ENCODE data around the gene CTNNA1.
"Not testable (repeated sequence)": the region's sequence is repeated elsewhere in the genome, so short reads cannot be mapped to it uniquely, and the experiment has no call there.

Gene CTNNA1

DNA sequence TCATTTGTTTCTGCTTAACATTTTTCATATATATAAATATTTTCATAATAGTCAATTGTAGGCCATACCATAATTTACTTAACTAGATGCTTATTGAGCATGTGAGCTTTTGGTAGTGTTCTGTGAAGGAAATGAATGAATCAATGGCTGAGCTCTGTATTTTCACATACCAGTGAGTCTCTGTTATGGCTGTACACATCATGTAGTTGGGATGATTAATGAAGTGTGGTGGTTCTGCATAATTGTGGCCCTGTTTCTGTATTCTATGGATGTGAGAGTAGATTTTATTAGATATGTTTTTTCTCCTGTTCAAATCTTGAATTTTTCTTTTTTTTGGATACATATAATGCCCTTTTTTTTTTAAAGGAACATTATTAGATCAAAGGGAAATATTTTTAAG is 56.2 kb downstream of the CTNNA1 start:
- DNase-seq (ENCODE audit: low spot score), result no peak

DNA sequence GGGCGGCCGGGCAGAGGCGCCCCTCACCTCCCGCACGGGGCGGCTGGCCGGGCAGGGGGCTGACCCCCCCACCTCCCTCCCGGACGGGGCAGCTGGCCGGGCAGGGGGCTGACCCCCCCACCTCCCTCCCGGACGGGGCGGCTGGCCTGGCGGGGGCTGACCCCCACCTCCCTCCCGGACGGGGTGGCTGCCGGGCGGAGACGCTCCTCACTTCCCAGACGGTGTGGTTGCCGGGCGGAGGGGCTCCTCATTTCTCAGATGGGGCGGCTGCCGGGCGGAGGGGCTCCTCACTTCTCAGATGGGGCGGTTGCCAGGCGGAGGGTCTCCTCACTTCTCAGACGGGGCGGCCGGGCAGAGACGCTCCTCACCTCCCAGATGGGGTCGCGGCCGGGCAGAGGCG is 57.6 kb downstream of the CTNNA1 start:
- not testable (repeated sequence) for DNase-seq (ENCODE audit: low spot score)

DNA sequence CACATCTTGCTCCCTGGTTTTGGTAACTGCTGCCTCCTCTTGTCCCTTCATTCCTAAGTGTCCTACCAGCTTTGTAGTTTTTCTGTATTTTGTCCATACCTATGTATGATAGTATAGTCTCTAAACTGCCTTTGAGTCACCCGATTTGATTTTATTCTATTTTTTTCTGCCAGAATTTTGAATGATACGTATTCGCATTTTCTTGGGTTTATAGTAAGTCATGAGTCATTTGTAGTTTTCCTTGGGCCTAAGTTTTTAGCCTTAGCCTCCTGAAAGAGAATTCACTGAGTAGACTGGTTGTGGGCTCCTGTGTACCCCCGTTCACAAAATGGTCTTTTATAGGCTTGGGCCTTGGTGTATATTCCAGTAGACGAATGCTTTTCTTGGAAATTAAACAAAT is 62.3 kb downstream of the CTNNA1 start:
- no peak for DNase-seq (ENCODE audit: low spot score)

DNA sequence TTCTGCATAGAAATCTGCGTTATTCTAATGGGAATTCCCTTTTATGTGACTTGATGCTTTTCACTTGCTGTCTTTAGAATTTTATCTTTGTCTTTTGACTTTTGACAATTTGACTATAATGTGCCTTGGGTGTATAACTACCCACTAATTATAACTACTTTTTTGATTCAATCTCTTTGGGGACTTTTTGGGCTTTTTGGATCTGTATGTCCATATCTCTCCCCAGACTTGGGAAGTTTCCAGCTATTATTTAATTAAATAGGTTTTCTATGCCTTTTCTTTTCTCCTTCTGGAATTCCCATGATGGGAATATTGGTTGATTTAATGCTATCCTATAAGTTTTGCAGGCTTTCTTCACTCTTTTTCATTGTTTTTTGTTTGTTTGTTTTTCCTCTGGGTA is 64.0 kb downstream of the CTNNA1 start:
- DNase-seq (ENCODE audit: low spot score), result no peak

DNA sequence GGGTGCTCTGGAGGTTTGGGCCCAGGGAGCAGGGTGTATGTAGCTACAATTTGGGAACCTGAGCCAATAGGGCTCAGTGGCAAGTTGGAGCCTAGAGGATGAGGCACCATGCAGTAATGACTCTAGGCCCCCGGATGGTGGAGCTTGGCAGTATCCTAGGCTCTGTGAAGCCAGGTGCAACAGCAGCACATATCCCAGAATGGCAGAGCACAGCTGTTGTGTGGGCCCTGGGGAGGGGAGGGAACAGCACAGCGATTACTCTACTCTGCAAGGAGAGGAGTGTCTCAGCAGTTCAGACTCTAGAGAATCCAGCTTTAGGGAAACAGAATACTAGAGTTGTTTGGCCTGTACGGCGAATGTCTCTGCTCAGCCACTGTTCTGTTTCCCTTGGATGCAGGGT is 65.9 kb downstream of the CTNNA1 start:
- DNase-seq (ENCODE audit: low spot score), result no peak

DNA sequence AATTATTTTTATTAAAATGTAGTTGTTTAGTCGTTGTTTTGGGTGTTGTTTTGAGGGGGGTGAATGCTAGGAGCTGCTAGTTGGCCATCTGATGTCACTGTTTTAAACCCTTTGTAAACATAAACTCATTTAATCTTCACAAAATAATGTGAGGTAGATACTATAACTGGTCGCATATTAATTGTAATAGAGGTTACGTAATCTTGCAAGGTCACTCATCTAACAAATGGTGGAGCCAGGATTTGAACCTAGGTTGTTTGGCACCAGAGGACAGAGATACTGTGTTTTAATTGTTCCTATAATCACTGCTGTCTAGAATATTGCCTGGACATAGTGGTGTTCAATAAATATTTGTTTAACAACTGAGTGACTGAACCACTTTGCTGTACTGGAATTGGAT is 67.5 kb downstream of the CTNNA1 start:
- DNase-seq (ENCODE audit: low spot score), result no peak

DNA sequence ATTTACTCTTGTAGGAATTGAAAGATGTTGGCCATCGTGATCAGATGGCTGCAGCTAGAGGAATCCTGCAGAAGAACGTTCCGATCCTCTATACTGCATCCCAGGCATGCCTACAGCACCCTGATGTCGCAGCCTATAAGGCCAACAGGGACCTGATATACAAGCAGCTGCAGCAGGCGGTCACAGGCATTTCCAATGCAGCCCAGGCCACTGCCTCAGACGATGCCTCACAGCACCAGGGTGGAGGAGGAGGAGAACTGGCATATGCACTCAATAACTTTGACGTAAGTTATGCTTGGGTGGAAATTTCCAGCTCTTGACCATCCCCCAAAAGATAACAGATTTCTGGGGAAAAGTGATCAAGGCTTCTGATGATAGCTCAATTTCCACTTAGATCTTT is 71.3 kb downstream of the CTNNA1 start:
- DNase-seq (ENCODE audit: low spot score), result no peak

DNA sequence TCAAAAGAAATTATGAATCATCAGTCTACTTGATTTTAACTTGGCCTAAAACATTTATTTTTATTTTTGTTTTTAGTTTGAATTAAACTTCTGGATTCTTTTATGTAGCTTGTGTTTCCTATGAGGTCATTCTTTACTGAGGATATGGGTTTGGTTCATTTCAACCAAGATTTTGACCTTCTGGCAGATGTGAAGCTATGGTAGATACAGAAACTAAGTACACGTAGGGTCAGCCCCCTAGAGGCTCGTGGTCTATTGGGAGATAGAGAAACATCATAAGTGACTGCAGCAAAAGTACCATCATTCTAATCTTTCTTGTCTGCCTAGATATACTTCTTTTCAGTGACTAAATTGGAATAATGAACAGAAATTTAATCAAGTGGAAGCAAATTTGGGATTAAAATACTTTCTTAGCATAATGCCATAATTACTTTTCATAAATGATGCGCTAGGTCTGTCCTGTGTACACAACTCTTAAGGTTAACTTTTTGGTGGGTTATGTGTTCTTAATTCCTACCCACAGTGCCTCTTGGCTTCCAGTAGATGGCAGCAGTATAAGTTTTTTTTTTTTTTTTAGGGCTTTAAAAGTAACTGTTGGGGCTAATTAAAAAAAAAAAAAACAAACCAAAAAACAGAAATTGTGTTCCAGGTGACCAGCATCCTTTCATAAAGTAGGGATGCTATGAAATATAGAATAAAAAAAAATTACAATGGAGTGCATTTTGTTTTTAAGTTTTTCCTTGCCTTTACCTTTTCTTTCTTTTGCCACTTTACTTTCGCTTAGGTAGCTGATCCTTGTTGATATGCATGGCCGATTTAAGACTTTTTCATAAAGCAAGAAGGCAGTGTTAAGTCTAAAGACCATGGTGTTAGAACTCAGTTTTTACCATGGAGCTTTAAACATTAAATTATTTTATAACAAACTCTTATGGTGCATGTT is 72.0 kb downstream of the CTNNA1 start:
- DNase-seq (ENCODE audit: low spot score), result no peak

DNA sequence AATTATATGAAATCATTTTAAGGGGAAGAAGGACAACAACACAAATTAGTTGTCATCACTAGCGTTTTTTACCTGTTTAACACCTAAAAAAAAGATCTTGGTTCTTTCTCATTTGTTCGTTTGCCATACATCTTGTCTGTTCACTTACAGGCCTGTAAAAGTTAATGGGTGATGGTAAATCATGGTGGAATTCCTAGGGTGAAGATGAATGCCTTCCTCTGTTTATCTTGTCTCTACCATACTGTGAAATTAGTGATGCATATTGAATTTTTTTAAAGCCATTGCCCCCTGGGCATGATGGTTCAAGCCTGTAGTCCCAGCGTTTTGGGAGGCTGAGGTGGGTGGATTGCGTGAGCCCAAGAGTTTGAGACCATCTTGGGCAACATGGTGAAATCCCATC is 75.3 kb downstream of the CTNNA1 start:
- no peak for DNase-seq (ENCODE audit: low spot score)

DNA sequence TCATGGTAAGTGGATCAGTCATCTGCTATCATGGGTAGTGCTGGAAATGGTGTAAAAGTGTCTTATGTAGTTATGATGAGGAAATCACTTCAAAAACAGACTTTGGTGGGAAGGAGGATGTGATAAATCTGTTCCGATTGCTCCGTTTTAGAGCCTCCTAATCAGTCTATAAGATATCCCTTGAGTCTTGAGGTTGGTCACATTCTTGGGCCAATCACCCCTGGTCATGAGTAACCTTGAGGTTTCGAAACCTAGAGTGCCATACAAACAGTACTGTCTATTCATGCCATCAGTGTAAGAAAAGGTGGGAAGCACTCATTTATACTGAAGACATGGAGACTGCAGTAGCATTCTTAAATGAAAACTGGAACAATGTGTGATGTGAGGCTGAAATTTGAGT is 76.1 kb downstream of the CTNNA1 start:
- DNase-seq (ENCODE audit: low spot score), result no peak

DNA sequence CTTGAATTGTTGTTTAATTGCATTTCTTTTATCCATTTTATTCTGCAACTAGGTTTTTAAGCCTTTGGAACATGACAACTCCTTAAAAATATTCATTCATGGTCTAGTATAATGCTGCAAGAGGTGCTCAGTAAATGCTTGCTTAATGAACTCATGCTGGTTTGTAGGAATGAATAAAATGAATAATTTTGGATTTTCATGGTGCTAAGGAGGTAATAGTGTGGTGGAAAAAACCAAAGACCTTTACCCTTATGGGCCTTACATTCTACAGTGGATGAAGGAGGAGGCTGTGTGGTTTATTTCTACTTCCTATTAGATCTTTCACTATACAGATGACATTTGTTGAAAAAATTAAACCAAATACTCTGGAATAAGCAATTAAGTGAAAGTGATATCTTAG is 78.5 kb downstream of the CTNNA1 start:
- DNase-seq (ENCODE audit: low spot score), result no peak

DNA sequence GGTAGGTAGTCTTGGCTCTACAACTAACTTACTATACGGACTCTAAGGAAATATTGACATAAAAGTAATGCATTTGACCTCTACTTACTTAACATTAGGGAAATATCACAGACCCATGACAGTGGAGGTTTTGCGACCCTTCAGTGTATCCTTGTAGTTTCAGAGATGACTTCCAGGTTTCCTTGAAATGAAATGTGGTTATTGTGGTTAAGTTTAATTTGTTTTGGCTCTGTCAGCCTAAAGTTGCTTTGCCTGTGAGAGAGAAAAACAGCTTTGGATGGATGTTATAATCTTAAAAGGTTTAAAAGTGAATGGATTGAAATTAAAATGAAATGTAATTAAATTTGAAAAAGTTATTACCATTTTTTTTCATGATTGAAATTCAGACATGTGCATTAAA is 79.0 kb downstream of the CTNNA1 start:
- DNase-seq (ENCODE audit: low spot score), result no peak

DNA sequence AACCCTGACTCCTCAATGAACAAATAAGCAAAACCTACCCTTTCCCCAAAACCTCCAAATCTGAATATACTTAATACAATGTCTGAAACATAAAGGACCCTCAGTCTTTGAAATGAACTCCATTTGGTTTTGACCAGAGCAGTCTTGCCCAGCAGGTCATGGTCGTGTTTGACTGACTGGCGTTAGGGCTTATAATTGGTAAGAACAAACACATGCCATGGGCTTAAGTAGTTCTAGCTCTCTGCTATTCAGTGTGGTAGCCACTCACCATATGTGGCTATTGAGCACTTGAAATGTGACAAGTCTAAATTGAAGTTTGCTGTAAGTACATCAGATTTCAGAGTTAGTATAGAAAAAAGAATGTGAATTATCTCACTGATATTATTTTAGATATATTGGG is 79.9 kb downstream of the CTNNA1 start:
- no peak for DNase-seq (ENCODE audit: low spot score)

DNA sequence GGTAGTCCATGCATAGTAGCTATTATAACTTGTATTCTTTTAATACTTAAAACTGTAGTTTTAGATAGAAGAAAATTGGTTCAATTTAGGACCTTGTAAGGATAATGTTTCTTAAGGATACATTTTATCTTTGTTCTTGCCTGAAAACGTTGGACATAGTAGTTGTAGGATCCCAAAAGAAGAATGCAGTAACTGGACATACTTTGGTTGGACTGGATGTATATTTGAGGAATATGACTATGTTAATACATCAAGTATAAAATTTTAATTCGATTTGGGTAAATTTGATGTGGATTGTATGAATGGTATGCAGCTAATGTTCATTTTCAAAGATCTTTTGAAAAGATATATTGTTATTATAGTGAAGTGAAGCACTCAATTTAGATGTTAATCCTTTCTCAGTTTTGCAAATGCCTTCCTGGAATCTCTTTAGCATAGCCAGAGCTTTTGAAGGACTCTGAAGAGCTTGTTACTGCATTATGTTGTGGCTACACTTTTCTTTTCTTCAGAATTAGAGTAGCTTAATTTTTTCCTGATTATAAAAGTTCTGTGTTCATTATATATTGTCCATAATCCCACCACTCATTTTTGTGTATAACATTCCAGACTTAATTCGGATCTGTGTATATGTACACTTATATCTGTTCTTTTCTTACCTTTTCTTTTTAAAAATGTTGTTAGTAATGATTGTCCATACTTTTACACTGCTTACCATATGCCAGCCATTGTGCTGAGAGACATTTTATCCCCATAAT is 80.7 kb downstream of the CTNNA1 start:
- DNase-seq (ENCODE audit: low spot score), result no peak

DNA sequence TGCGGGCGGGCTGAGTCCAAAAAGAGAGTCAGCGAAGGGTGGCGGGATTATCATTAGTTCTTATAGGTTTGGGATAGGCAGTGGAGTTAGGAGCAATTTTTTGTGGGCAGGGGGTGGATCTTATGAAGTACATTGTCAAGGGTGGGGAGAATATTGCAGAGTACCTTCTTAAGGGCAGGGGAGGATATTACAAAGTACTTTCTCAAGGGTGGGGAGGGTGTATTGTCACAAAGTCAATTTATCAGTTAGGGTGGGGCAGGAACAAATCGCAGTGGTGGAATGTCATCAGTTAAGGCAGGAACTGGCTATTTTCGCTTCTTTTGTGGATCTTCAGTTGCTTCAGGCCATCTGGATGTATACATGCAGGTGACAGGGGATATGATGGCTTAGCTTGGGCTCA is 81.6 kb downstream of the CTNNA1 start:
- not testable (repeated sequence) for DNase-seq (ENCODE audit: low spot score)

DNA sequence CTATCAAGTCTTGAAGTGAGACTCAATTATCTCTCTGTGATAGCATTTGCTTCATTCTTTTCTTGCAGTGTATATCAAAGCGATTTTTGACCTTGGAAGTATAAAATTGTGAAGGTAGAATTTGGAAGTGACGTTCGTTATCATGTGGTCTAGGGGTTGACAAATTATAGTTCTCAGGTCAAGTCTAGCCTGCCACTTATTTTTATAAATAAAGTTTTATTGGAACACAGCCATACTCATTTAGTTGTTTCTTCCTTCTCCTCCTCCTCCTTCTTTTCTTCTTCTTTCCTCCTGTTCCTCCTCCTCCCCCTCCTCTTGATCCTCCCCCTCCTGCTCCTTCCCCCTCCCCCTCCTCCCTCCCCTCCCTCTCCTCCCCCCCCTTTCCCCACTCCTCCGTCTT is 83.9 kb downstream of the CTNNA1 start:
- no peak for DNase-seq (ENCODE audit: low spot score)

DNA sequence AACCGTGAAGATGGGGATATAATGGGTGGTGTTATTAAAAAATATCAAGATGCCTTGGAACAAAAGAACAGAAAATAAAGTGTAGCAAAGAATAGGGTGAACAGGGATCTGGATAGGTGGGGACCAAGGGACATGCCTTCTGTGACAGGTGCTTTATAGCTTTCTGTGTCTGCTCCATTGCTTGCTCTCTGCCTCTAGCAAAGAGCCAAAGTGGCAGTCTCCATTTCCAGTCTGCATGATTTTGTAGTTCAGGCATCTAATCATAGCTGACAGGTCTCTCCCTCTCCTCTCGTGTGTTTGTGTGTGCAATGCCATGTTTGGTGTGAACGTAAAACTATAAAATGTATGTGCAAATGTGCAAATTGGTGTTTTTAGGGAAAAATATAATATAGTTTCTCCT is 86.9 kb downstream of the CTNNA1 start:
- DNase-seq (ENCODE audit: low spot score), result no peak

DNA sequence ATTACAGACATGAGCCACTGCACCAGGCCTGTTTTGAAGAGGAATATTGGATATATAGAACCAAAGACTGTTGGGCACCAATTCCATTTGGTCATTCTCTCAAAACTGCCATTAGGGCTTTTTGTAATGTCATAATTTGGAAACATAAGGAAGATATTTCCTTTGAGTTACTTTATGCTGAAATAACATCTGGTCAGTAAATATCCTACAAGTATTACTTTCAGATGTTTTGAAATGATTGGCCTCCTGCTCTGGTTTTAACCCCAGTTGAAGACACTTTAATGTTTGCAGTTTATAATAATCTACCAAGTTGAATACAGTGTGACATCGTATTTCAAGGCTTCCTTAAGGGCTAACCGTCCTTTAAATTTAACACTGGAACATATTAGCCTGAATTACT is 88.3 kb downstream of the CTNNA1 start:
- no peak for DNase-seq (ENCODE audit: low spot score)

DNA sequence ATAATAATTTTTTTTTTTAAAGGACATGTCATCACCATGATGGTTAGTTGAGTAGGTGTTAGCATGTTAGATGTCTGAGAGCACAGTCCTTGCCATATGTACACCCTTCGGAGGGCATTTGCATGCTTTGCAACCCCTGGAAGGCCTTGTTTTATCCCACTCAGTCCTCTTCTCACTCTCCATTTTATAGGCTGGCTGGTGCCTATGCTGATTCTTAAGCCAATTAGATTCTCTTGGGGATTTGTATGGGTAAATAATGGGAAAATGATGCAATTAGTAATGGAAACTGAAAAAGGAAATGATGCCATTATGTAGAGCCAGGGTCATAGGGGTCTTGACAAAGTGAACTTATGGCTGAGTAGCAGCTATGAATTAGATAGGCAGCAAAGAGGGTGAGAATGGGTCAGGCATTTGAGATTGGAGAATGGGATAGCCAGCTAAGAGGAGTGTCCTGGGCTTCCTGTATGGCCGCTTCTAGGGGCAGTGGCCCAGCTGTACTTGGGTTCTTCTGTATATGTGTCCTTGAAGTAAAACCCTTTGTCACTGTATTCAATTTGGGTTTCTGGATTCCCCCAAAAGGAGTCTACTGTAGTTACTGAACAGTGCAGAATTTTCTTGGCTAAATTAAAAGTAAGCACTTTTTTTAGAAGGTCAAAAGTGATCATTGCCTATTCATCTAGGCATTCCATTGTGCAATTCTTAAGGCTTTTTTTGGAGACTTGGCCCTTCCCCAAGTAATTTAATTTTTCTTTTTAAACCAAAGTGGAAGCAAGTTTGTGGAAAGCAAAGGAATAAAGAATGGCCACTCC is 90.3 kb downstream of the CTNNA1 start:
- DNase-seq (ENCODE audit: low spot score), result no peak

DNA sequence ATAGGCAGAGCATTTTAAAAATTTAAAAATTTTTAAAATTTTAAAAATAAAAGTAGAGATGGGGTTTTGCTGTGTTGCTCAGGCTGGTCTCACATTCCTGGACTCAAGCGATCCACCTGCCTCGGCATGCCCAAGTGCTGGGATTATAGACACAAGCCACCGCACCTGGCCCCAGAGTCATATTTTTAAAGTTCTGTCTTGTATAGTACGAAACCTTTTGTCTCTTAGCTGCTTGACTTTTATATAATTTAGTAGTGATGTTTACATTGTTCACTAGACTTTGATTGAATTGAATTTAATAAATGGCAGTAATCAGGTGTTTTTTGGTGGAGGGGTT is 90.9 kb downstream of the CTNNA1 start:
- no peak for DNase-seq (ENCODE audit: low spot score)

DNA sequence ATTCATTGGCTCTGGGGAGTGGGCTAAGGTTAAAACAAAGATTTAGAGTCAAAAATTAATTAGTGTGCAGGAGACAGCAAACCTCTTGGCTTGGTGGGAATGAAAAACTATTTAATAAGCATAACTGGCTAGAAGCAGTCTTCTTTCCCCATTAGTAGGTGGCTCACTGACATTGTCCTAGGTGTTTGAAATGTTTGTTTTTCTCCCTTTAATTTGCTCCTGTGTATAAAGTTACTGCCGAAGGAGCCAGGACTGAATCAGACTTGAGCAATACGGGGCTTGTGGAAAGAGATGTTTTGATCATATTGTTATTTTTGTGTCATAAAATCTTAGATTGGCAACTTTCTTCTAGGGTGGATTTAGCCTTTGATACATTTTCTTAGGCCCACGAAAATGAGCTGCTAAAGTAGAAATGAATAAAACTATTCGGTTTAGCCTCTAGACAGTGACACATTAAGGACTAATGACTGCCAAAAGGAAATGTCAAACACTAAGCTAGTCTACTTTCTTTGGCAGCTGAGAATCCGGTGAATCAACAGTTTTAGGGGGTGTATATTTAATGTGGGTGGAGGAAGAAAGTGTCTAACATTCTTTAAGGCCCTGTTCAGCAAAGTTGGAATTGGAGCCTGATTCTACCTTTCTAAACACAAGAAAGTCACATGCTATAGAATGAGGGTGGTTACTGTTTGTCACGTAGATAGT is 91.7 kb downstream of the CTNNA1 start:
- no peak for DNase-seq (ENCODE audit: low spot score)

DNA sequence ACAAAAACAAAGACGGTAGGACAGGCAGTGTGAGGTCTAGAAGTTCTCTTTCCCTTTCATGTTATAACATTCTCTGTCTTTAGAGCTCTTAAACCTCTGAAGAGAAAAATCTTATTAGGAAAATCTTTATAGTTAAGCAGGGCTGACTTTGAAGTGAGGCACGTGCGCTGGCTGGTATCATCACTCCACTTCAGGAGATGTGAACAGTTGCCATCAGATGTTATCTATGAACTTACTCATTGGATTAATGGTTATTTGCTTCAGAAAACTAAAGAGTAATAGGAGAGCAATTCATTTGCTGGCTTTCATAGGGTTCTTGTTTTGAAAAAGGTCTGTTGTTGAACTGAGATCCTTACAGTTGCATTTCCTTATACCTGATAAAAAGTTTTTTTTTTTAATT is 96.2 kb downstream of the CTNNA1 start:
- no peak for DNase-seq (ENCODE audit: low spot score)
